ENCODE results near the gene PTPRZ1.

The PTPRZ1 gene

DNA sequence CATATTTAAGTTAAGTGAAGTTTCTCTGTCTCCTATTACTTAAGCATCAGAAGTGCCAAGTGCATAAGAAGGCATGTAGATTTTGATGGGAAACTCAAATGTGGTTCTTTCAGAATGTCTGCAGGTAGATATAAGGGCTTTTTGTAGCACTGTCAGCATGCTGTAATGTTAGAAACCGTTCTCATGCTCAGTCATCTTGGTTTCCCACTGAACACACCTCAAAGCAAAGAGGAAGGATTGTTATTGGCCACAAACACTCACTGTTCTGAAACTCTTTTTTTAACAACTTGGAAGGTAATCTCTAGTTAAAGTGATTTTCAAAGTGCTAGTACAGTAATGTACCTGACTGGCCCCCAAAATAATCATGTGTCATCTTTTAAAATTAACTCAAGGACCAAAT is 145.1 kb downstream of the PTPRZ1 start:
- Histone ChIP-seq H2BK12ac (ENCODE audit: low read length in 2 of 2) (no peak overlapping the region), H3K23ac (ENCODE audit: low read length in 2 of 2) (no peak overlapping the region), H3K36me3 (ENCODE audit: control insufficient read depth in 1 of 2, insufficient read depth in 2 of 2, low read depth in 1 of 2, low read length in 2 of 2) (no peaks in the 10 kb centered on the region), H2BK15ac (ENCODE audit: low read depth, poor library complexity, severe bottlenecking) (no peak overlapping the region), H3K79me1 (replicated peaks; ENCODE audit: low read length, poor library complexity, severe bottlenecking) (no peaks in the 10 kb centered on the region), H3K4me2 (ENCODE audit: low read length, poor library complexity, severe bottlenecking) (no peak overlapping the region), H3K4me3 (ENCODE audit: insufficient read depth in 1 of 2, low read depth in 1 of 2, low read length in 2 of 2) (no peak overlapping the region), H2BK5ac (ENCODE audit: low read depth, low read length, poor library complexity, severe bottlenecking) (no peak overlapping the region), H4K8ac (ENCODE audit: low read length) (no peak overlapping the region), H3K4ac (ENCODE audit: low read depth in 1 of 2, low read length in 2 of 2) (no peak overlapping the region), H3K9me3 (ENCODE audit: control insufficient read depth, low read length) (no peaks in the 10 kb centered on the region), H3K9ac (ENCODE audit: low read length) (no peak overlapping the region), H2AFZ (ENCODE audit: low read depth, low read length) (no peak overlapping the region), H3K18ac (ENCODE audit: low read depth in 1 of 2, low read length in 2 of 2) (no peak overlapping the region), H2AK5ac (ENCODE audit: low read length, severe bottlenecking) (no peak overlapping the region), H3K14ac (ENCODE audit: low read length in 2 of 2) (no peak overlapping the region), H3K4me1 (ENCODE audit: control insufficient read depth, insufficient read depth, low read depth, low read length) (no peaks in the 10 kb centered on the region), H4K91ac (ENCODE audit: low read length) (no peak overlapping the region), H3K27me3 (ENCODE audit: control insufficient read depth in 1 of 2, insufficient read depth in 1 of 2, low read length in 2 of 2) (no peaks in the 10 kb centered on the region), H2BK120ac (ENCODE audit: low read depth, low read length) (no peak overlapping the region), H3K27ac (ENCODE audit: low read length, poor library complexity, severe bottlenecking) (no peak overlapping the region)
- no peak for DNase-seq
- WGBS: 100% methylated on average over 1 of the region's 1 CpG

DNA sequence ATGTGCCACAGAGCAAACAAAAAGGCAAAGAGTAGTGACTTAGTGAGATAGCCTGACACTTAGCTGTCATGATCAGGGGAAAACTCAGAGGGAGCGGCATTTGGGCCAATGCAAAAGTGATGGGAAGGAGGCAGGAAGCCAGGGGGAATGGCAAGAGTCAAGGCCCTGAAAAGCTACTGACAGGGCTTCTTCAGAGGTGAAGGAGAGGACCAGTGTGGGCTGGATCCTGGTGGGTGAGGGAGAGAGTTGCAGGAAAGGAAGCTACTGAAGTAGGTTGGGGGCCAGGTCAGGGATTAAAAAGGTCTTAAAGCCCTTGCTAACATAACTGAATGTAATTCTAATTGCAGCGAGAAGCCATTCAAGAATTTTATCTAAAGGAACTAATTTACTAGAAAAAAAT is 154.1 kb downstream of the PTPRZ1 start:
- Histone ChIP-seq H4K8ac (ENCODE audit: low read length) (no peak overlapping the region), H2BK12ac (ENCODE audit: low read length in 2 of 2) (no peak overlapping the region), H3K4me1 (ENCODE audit: control insufficient read depth, insufficient read depth, low read depth, low read length) (no peaks in the 10 kb centered on the region), H3K4me3 (ENCODE audit: insufficient read depth in 1 of 2, low read depth in 1 of 2, low read length in 2 of 2) (no peak overlapping the region), H3K9me3 (ENCODE audit: control insufficient read depth, low read length) (no peaks in the 10 kb centered on the region), H3K14ac (ENCODE audit: low read length in 2 of 2) (no peak overlapping the region), H2AFZ (ENCODE audit: low read depth, low read length) (no peak overlapping the region), H3K4me2 (ENCODE audit: low read length, poor library complexity, severe bottlenecking) (no peak overlapping the region), H2BK120ac (ENCODE audit: low read depth, low read length) (no peak overlapping the region), H2BK15ac (ENCODE audit: low read depth, poor library complexity, severe bottlenecking) (no peak overlapping the region), H4K91ac (ENCODE audit: low read length) (no peak overlapping the region), H3K36me3 (ENCODE audit: control insufficient read depth in 1 of 2, insufficient read depth in 2 of 2, low read depth in 1 of 2, low read length in 2 of 2) (no peaks in the 10 kb centered on the region), H3K27me3 (ENCODE audit: control insufficient read depth in 1 of 2, insufficient read depth in 1 of 2, low read length in 2 of 2) (no peaks in the 10 kb centered on the region), H3K4ac (ENCODE audit: low read depth in 1 of 2, low read length in 2 of 2) (no peak overlapping the region), H2BK5ac (ENCODE audit: low read depth, low read length, poor library complexity, severe bottlenecking) (no peak overlapping the region), H3K27ac (ENCODE audit: low read length, poor library complexity, severe bottlenecking) (no peak overlapping the region), H3K9ac (ENCODE audit: low read length) (no peak overlapping the region), H2AK5ac (ENCODE audit: low read length, severe bottlenecking) (no peak overlapping the region), H3K23ac (ENCODE audit: low read length in 2 of 2) (no peak overlapping the region), H3K18ac (ENCODE audit: low read depth in 1 of 2, low read length in 2 of 2) (no peak overlapping the region), H3K79me1 (replicated peaks; ENCODE audit: low read length, poor library complexity, severe bottlenecking) (no peaks in the 10 kb centered on the region)
- DNase-seq: no peak
- 95% methylated on average over 1 of the region's 2 CpGs for WGBS

DNA sequence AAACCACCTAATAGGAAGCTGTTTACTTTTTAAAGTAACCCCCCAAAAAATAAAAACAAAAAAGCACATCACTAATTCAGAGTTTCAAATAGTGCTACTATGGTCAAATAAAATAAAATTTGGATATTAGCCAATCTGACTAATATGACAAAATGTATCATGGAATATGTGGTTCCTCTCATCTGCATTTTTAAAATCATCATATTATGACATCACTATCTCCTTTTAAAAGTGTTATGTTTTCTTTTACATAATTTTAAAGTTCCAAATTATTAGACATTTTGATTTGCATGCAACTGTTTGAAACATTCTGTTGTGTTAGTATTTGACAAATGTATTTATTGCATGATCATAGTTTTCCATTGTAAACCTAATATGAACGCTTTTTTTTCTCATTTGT is 160.7 kb downstream of the PTPRZ1 start:
- no peak overlapping the region for H2BK120ac ChIP-seq (ENCODE audit: low read depth, low read length)

DNA sequence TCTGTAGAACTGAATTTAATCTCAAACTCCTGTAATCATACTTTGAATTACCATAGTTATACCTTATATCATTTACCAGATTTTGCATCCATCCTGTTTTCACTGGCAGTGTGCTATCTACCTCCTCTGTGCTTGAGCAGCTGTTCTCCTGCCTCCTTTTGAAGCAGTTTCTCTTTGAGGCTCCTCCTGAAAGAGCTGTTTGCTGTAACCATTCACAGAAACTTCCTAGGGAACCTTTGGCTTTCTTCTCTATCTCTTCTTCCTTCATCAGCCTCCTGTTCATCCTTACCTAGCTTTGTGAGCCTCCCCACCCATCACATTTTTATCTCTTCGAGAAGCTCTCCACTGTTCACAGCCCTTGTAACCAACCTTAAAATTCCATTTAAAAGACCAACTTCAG is 162.9 kb downstream of the PTPRZ1 start:
- Histone ChIP-seq H3K9me3 (ENCODE audit: control insufficient read depth, low read length) (no peaks in the 10 kb centered on the region), H3K18ac (ENCODE audit: low read depth in 1 of 2, low read length in 2 of 2) (no peak overlapping the region), H3K14ac (ENCODE audit: low read length in 2 of 2) (no peak overlapping the region), H2BK5ac (ENCODE audit: low read depth, low read length, poor library complexity, severe bottlenecking) (no peak overlapping the region), H3K4me1 (ENCODE audit: control insufficient read depth, insufficient read depth, low read depth, low read length) (peaks cover 1% of the 10 kb centered on the region), H2AFZ (ENCODE audit: low read depth, low read length) (no peak overlapping the region), H3K27ac (ENCODE audit: low read length, poor library complexity, severe bottlenecking) (no peak overlapping the region), H2BK12ac (ENCODE audit: low read length in 2 of 2) (no peak overlapping the region), H2BK120ac (ENCODE audit: low read depth, low read length) (no peak overlapping the region), H3K4me3 (ENCODE audit: insufficient read depth in 1 of 2, low read depth in 1 of 2, low read length in 2 of 2) (no peak overlapping the region), H3K9ac (ENCODE audit: low read length) (no peak overlapping the region), H2BK15ac (ENCODE audit: low read depth, poor library complexity, severe bottlenecking) (no peak overlapping the region), H3K79me1 (replicated peaks; ENCODE audit: low read length, poor library complexity, severe bottlenecking) (no peaks in the 10 kb centered on the region), H3K4ac (ENCODE audit: low read depth in 1 of 2, low read length in 2 of 2) (no peak overlapping the region), H3K36me3 (ENCODE audit: control insufficient read depth in 1 of 2, insufficient read depth in 2 of 2, low read depth in 1 of 2, low read length in 2 of 2) (no peaks in the 10 kb centered on the region), H3K23ac (ENCODE audit: low read length in 2 of 2) (no peak overlapping the region), H2AK5ac (ENCODE audit: low read length, severe bottlenecking) (no peak overlapping the region), H3K27me3 (ENCODE audit: control insufficient read depth in 1 of 2, insufficient read depth in 1 of 2, low read length in 2 of 2) (no peaks in the 10 kb centered on the region), H4K8ac (ENCODE audit: low read length) (no peak overlapping the region), H4K91ac (ENCODE audit: low read length) (no peak overlapping the region), H3K4me2 (ENCODE audit: low read length, poor library complexity, severe bottlenecking) (no peak overlapping the region)
- DNase-seq: no peak
- 98% methylated on average over 1 of the region's 1 CpG for WGBS

More for the DNA sequence above, 160.7 kb downstream of the PTPRZ1 start:
- H3K79me1 ChIP-seq (replicated peaks; ENCODE audit: low read length, poor library complexity, severe bottlenecking): no peaks in the 10 kb centered on the region
- no peak overlapping the region for H3K9ac ChIP-seq (ENCODE audit: low read length)
- H3K4me1 ChIP-seq (ENCODE audit: control insufficient read depth, insufficient read depth, low read depth, low read length): no peaks in the 10 kb centered on the region
- no peak overlapping the region for H3K4me2 ChIP-seq (ENCODE audit: low read length, poor library complexity, severe bottlenecking)
- no peak overlapping the region for H2AK5ac ChIP-seq (ENCODE audit: low read length, severe bottlenecking)
- no peak overlapping the region for H3K4ac ChIP-seq (ENCODE audit: low read depth in 1 of 2, low read length in 2 of 2)
- WGBS: no CpG with 5 or more reads among the region's 1 CpG
- H3K4me3 ChIP-seq (ENCODE audit: insufficient read depth in 1 of 2, low read depth in 1 of 2, low read length in 2 of 2): no peak overlapping the region
- H3K27me3 ChIP-seq (ENCODE audit: control insufficient read depth in 1 of 2, insufficient read depth in 1 of 2, low read length in 2 of 2): no peaks in the 10 kb centered on the region
- H2AFZ ChIP-seq (ENCODE audit: low read depth, low read length): no peak overlapping the region
- H3K23ac ChIP-seq (ENCODE audit: low read length in 2 of 2): no peak overlapping the region
- H2BK12ac ChIP-seq (ENCODE audit: low read length in 2 of 2): no peak overlapping the region
- no peaks in the 10 kb centered on the region for H3K36me3 ChIP-seq (ENCODE audit: control insufficient read depth in 1 of 2, insufficient read depth in 2 of 2, low read depth in 1 of 2, low read length in 2 of 2)
- no peak overlapping the region for H3K27ac ChIP-seq (ENCODE audit: low read length, poor library complexity, severe bottlenecking)
- no peak overlapping the region for H3K18ac ChIP-seq (ENCODE audit: low read depth in 1 of 2, low read length in 2 of 2)
- H2BK5ac ChIP-seq (ENCODE audit: low read depth, low read length, poor library complexity, severe bottlenecking): no peak overlapping the region
- DNase-seq: no peak
- H3K14ac ChIP-seq (ENCODE audit: low read length in 2 of 2): no peak overlapping the region
- H2BK15ac ChIP-seq (ENCODE audit: low read depth, poor library complexity, severe bottlenecking): no peak overlapping the region
- H3K9me3 ChIP-seq (ENCODE audit: control insufficient read depth, low read length): no peaks in the 10 kb centered on the region
- no peak overlapping the region for H4K8ac ChIP-seq (ENCODE audit: low read length)
- H4K91ac ChIP-seq (ENCODE audit: low read length): no peak overlapping the region
